Liver (tissue), 9 donors: ENCODE data around the gene USP2. TPM values are rescaled to one million over a fixed set of nuclear protein-coding genes. Genes with fewer than 3 reads are reported as not detected.

Experiments
- DNase-seq: peaks from one replicate; pipeline ENCODE4 v3.0.0-alpha.2; 2017; ENCODE audit warnings: low spot score
- H3K27ac ChIP-seq, 2 donors: one replicate each; pipeline ENCODE4 v1.7.0; 2013; ENCODE audit warnings: inconsistent platforms in 2 of 2, low read length in 2 of 2, control low read depth in 1 of 2, low read depth in 1 of 2, mild to moderate bottlenecking in 1 of 2
- H3K27me3 ChIP-seq, 4 donors: one replicate each; pipeline versions ENCODE4 v1.6.1 to v1.7.0; 2013; ENCODE audit warnings: low read length in 3 of 4, inconsistent platforms in 1 of 4, mild to moderate bottlenecking in 1 of 4, moderate library complexity in 1 of 4; ENCODE audit not compliant: control insufficient read depth in 4 of 4, insufficient read depth in 4 of 4
- H3K36me3 ChIP-seq, 4 donors: one replicate each; pipeline versions ENCODE4 v1.6.1 to v1.7.0; 2013; ENCODE audit warnings: low read length in 3 of 4, mild to moderate bottlenecking in 3 of 4, low read depth in 1 of 4, moderate library complexity in 1 of 4; ENCODE audit not compliant: control insufficient read depth in 4 of 4, insufficient read depth in 3 of 4
- H3K4me1 ChIP-seq, 4 donors: one replicate each; pipeline versions ENCODE4 v1.6.1 to v1.7.0; 2013; ENCODE audit warnings: low read length in 3 of 4, mild to moderate bottlenecking in 3 of 4, moderate library complexity in 1 of 4; ENCODE audit not compliant: control insufficient read depth in 4 of 4, insufficient read depth in 4 of 4
- H3K4me3 ChIP-seq, 3 donors: one replicate each; pipeline versions ENCODE4 v1.6.1 to v1.7.0; 2013; ENCODE audit warnings: low read length in 3 of 3, control low read depth in 1 of 3, low read depth in 1 of 3, mild to moderate bottlenecking in 1 of 3
- H3K9ac ChIP-seq, 2 donors: one replicate each; pipeline ENCODE4 v1.7.0; 2013; ENCODE audit warnings: low read length in 2 of 2, mild to moderate bottlenecking in 2 of 2, moderate library complexity in 2 of 2, control low read depth in 1 of 2, low read depth in 1 of 2
- H3K9me3 ChIP-seq, 4 donors: one replicate each; pipeline versions ENCODE4 v1.6.1 to v1.7.0; 2013; ENCODE audit warnings: low read length in 3 of 4; ENCODE audit not compliant: control insufficient read depth in 4 of 4
- ATF3 ChIP-seq: IDR thresholded peaks from 2 replicates; pipeline ENCODE4 v1.6.1; 2016; ENCODE audit warnings: antibody characterized with exemption
- CTCF ChIP-seq: fragments of 150-350 bp; IDR thresholded peaks from 2 replicates; pipeline ENCODE4 v1.5.1; 2017; ENCODE audit warnings: improper control_type of control experiment, low read depth, low read length; ENCODE audit not compliant: missing input control
- EGR1 ChIP-seq, 2 donors: IDR thresholded peaks; 2 replicates each; pipeline ENCODE4 v1.6.1; 2016 to 2018; ENCODE audit warnings: antibody characterized with exemption in 2 of 2, low read depth in 2 of 2
- FOXA1 ChIP-seq: IDR thresholded peaks from 2 replicates; pipeline ENCODE4 v1.6.1; 2016; ENCODE audit warnings: antibody characterized with exemption
- FOXA2 ChIP-seq: IDR thresholded peaks from 2 replicates; pipeline ENCODE4 v1.6.1; 2016; ENCODE audit warnings: antibody characterized with exemption
- GABPA ChIP-seq, 2 donors: IDR thresholded peaks in 1 of 2; conservative IDR thresholded peaks in 1 of 2; 2 replicates each; pipeline ENCODE4 v1.6.1; 2016; ENCODE audit warnings: antibody characterized with exemption in 2 of 2, mild to moderate bottlenecking in 1 of 2, moderate library complexity in 1 of 2
- HNF4A ChIP-seq, 2 donors: conservative IDR thresholded peaks; 2 replicates each; pipeline ENCODE4 v1.6.1; 2016; ENCODE audit warnings: antibody characterized with exemption in 2 of 2, mild to moderate bottlenecking in 2 of 2
- JUND ChIP-seq, 2 donors: IDR thresholded peaks; 2 replicates each; pipeline ENCODE4 v1.6.1; 2016; ENCODE audit warnings: antibody characterized with exemption in 2 of 2
- NR2F2 ChIP-seq: IDR thresholded peaks from 2 replicates; pipeline ENCODE4 v1.6.1; 2016; ENCODE audit warnings: antibody characterized with exemption
- RAD21 ChIP-seq, 2 donors: IDR thresholded peaks; 2 replicates each; pipeline ENCODE4 v1.6.1; 2016; ENCODE audit warnings: antibody characterized with exemption in 2 of 2, mild to moderate bottlenecking in 2 of 2
- REST ChIP-seq: IDR thresholded peaks from 2 replicates; pipeline ENCODE4 v1.6.1; 2016; ENCODE audit warnings: antibody characterized with exemption, mild to moderate bottlenecking
- RXRA ChIP-seq, 2 donors: IDR thresholded peaks; 2 replicates each; pipeline ENCODE4 v1.6.1; 2017 to 2018; ENCODE audit warnings: antibody characterized with exemption in 2 of 2, mild to moderate bottlenecking in 1 of 2
- SP1 ChIP-seq: IDR thresholded peaks from 2 replicates; pipeline ENCODE4 v1.6.1; 2018; ENCODE audit warnings: antibody characterized with exemption, mild to moderate bottlenecking
- TAF1 ChIP-seq: conservative IDR thresholded peaks from 2 replicates; pipeline ENCODE4 v1.6.1; 2016; ENCODE audit warnings: antibody characterized with exemption, mild to moderate bottlenecking
- YY1 ChIP-seq: IDR thresholded peaks from 2 replicates; pipeline ENCODE4 v1.6.1; 2016; ENCODE audit warnings: antibody characterized with exemption, mild to moderate bottlenecking
- ZBTB33 ChIP-seq: IDR thresholded peaks from 2 replicates; pipeline ENCODE4 v1.6.1; 2016; ENCODE audit warnings: antibody characterized with exemption
- WGBS: extraction: QIAGEN DNeasy Blood & Tissue Kit; methylation state at CpG from one replicate; pipeline ENCODE4 v1.1.7; 2013; 5-methylcytosine and 5-hydroxymethylcytosine counted together
- polyA plus RNA-seq, 2 donors: library from polyadenylated mRNA; stranded (reverse) in 1 of 2; unstranded in 1 of 2; fragments of 200-250 nt in 1 of 2; fragments of >200 nt in 1 of 2; fragmentation: Nextera tagmentation in 1 of 2; extraction: Ambion mirVana in 1 of 2; gene quantifications; one replicate each; pipeline versions ENCODE4 v1.2.1 to v1.2.3, GENCODE V29; 2013 to 2015
- total RNA-seq, 2 donors: library from RNA; depleted of rRNA; stranded (reverse); fragments of >200 nt; gene quantifications; one replicate each; pipeline ENCODE4 v1.2.3, GENCODE V29; 2014
- donor health status: healthy.
- donor health status: healthy.
- donor health status: healthy.
- donor health status: healthy.
- donor health status: healthy.

USP2 gene
- total and polyA plus RNA-seq, 4 donors = 0.65 to 4.4 (median 2.1) TPM

GRCh38 chr11:119412072-119412471 is 30.6 kb upstream of the USP2 start (continued):
- TF ChIP-seq ZBTB33 = no peak
- TF ChIP-seq GABPA (IDR thresholded peaks at IDR 0.05 in 1 of 2, conservative IDR thresholded peaks at IDR 0.05 in 1 of 2) = no peak
- TF ChIP-seq FOXA2 = no peak

- no peak overlapping the region for H3K4me3 ChIP-seq
These were observed 29.0 kb upstream of the USP2 start for GRCh38 chr11:119410501-119410900.

GRCh38 chr11:119409731-119410130 is 28.2 kb upstream of the USP2 start:
- Histone ChIP-seq H3K4me1 (no peaks in the 10 kb centered on the region), H3K9me3 (no peaks in the 10 kb centered on the region), H3K36me3 (no peaks in the 10 kb centered on the region), H3K9ac (no peak overlapping the region), H3K27me3 (no peaks in the 10 kb centered on the region), H3K4me3 (no peak overlapping the region), H3K27ac (no peak overlapping the region)
- TF ChIP-seq NR2F2 = no peak
- TF ChIP-seq TAF1 = no peak
- no peak for TF ChIP-seq HNF4A (conservative IDR thresholded peaks at IDR 0.05)
- TF ChIP-seq JUND (IDR thresholded peaks at IDR 0.05) = no peak
- no peak for TF ChIP-seq REST
- TF ChIP-seq SP1 = no peak
- no peak for TF ChIP-seq EGR1 (IDR thresholded peaks at IDR 0.05; ENCODE audit: low read depth in 2 of 2)
- TF ChIP-seq ATF3 = no peak
- no peak for TF ChIP-seq YY1
- no peak for TF ChIP-seq RXRA (IDR thresholded peaks at IDR 0.05)
- TF ChIP-seq CTCF = no peak
- 82% methylated on average over 1 of the region's 1 CpG for WGBS
- DNase-seq = no peak

More at GRCh38 chr11:119410501-119410900, 29.0 kb upstream of the USP2 start:
- H3K27me3 ChIP-seq = no peaks in the 10 kb centered on the region
- 97% methylated on average over 1 of the region's 1 CpG for WGBS
- H3K9ac ChIP-seq = no peak overlapping the region
- no peaks in the 10 kb centered on the region for H3K4me1 ChIP-seq
- no peak overlapping the region for H3K27ac ChIP-seq
- H3K9me3 ChIP-seq = no peaks in the 10 kb centered on the region
- no peak for DNase-seq
- TF ChIP-seq NR2F2 (no peak), EGR1 (IDR thresholded peaks at IDR 0.05; ENCODE audit: low read depth in 2 of 2) (no peak), RAD21 (IDR thresholded peaks at IDR 0.05) (no peak), REST (no peak), SP1 (no peak), FOXA1 (no peak), JUND (IDR thresholded peaks at IDR 0.05) (no peak), TAF1 (no peak), FOXA2 (no peak)
- no peaks in the 10 kb centered on the region for H3K36me3 ChIP-seq
